Spleen (tissue), 11 donors: ENCODE data around the gene CYP2J2. TPM values are rescaled to one million over a fixed set of nuclear protein-coding genes. Genes with fewer than 3 reads are reported as not detected.
"Not testable (repeated sequence)": the region's sequence is repeated elsewhere in the genome, so short reads cannot be mapped to it uniquely, and the experiment has no call there.

Experiments
- DNase-seq: peaks from one replicate; pipeline ENCODE4 v3.0.0-alpha.2; 2020
- H3K27ac ChIP-seq, 8 donors: fragments of 200-600 bp; sonication (generic) in 7 of 8; 1 replicate in 4 of 8; 2 replicates in 4 of 8; pipeline versions ENCODE4 v1.5.0 to v1.8.0; 2016 to 2021; ENCODE audit warnings: inconsistent platforms in 4 of 8, mild to moderate bottlenecking in 4 of 8, moderate library complexity in 1 of 8
- H3K27me3 ChIP-seq, 7 donors: fragments of 200-600 bp; sonication (generic) in 6 of 7; replicated peaks in 1 of 7; 1 replicate in 4 of 7; 2 replicates in 3 of 7; pipeline versions ENCODE4 v1.5.0 to v1.8.0; 2016 to 2021; ENCODE audit warnings: inconsistent platforms in 3 of 7, mild to moderate bottlenecking in 1 of 7
- H3K36me3 ChIP-seq, 6 donors: fragments of 200-600 bp; sonication (generic) in 5 of 6; 1 replicate in 4 of 6; 2 replicates in 2 of 6; pipeline versions ENCODE4 v1.5.0 to v1.8.0; 2016 to 2021; ENCODE audit warnings: inconsistent platforms in 2 of 6
- H3K4me1 ChIP-seq, 6 donors: fragments of 200-600 bp; sonication (generic) in 5 of 6; 1 replicate in 3 of 6; 2 replicates in 3 of 6; pipeline versions ENCODE4 v1.5.0 to v1.8.0; 2016 to 2021; ENCODE audit warnings: inconsistent platforms in 3 of 6
- H3K4me3 ChIP-seq, 8 donors: fragments of 200-600 bp; sonication (generic) in 7 of 8; 1 replicate in 4 of 8; 2 replicates in 4 of 8; pipeline versions ENCODE4 v1.5.0 to v1.8.0; 2016 to 2021; ENCODE audit warnings: inconsistent platforms in 4 of 8, mild to moderate bottlenecking in 4 of 8, moderate library complexity in 2 of 8
- H3K9me3 ChIP-seq, 8 donors: fragments of 200-600 bp; sonication (generic) in 7 of 8; 1 replicate in 4 of 8; 2 replicates in 4 of 8; pipeline versions ENCODE4 v1.5.0 to v1.8.0; 2016 to 2021; ENCODE audit warnings: inconsistent platforms in 4 of 8
- CTCF ChIP-seq, 11 experiments: fragments of 200-600 bp in 7 of 11; fragments of 450-650 bp in 4 of 11; sonication (generic) in 4 of 11; IDR thresholded peaks in 8 of 11; conservative IDR thresholded peaks in 3 of 11; 1 replicate in 7 of 11; 2 replicates in 4 of 11; pipeline versions ENCODE4 v1.4.0 to v1.8.0; 2016 to 2021; ENCODE audit warnings: antibody characterized with exemption in 11 of 11, inconsistent platforms in 4 of 11, mild to moderate bottlenecking in 1 of 11
- POLR2A ChIP-seq, 3 donors: fragments of 450-650 bp; IDR thresholded peaks; one replicate each; pipeline ENCODE4 v1.5.1; 2017; ENCODE audit warnings: antibody characterized with exemption in 3 of 3, mild to moderate bottlenecking in 1 of 3
- POLR2AphosphoS5 ChIP-seq, 3 donors: sonication (generic); formaldehyde crosslinking; IDR thresholded peaks; one replicate each; pipeline ENCODE4 v1.5.1; 2017; ENCODE audit warnings: antibody characterized with exemption in 3 of 3
- WGBS, 5 donors: extraction: QIAGEN DNeasy Blood & Tissue Kit in 3 of 5; methylation state at CpG; one replicate each; pipeline versions ENCODE4 v1.1.5 to v1.1.7; 2013 to 2018; 5-methylcytosine and 5-hydroxymethylcytosine counted together
- intact Hi-C: fragments of 100-400 bp; cut with DNase I; formaldehyde crosslinking; loops from one replicate; pipeline ENCODE4 v1.15.0; 2023; ENCODE audit warnings: low total_unique reads
- polyA plus RNA-seq, 3 donors: library from polyadenylated mRNA; stranded (reverse); fragments of 200-250 nt; gene quantifications; one replicate each; pipeline ENCODE4 v1.2.1, GENCODE V29; 2013
- total RNA-seq, 7 donors: library from RNA; depleted of rRNA in 3 of 7; stranded (reverse); fragments of >200 nt in 3 of 7; fragmentation: NEBNext Ultra II Directional in 4 of 7; extraction: Animal tissue kit (Norgen Biotek cat#: 25700) in 4 of 7; gene quantifications; one replicate each; pipeline versions ENCODE4 v1.1.0 to v1.2.1, GENCODE V29; 2016 to 2021
- donor health status: healthy with polysubstance abuse.
- donor health status: DM: no; HTN: no; CAD: no; lungs with moderate emphysema.
- donor health status: DM: no; HTN: no; CAD: no.
- donor health status: Bipolar disorder and iron deficiency.
- donor health status: healthy.
- donor health status: DM: no; HTN: no; CAD: no.
- donor health status: DM: yes; HTN: yes; CAD: no.

The CYP2J2 gene
- total and polyA plus RNA-seq, 10 donors, result 0.10 to 0.85 (median 0.32) TPM; not detected in 1

GRCh38 chr1:59928996-59929395 lies 2.4 kb upstream of the CYP2J2 start:
- Histone ChIP-seq H3K4me3 (no peak overlapping the region), H3K27ac (no peak overlapping the region), H3K27me3 (peaks cover 0 to 43% (median 5%) of the 10 kb centered on the region in 7 donors), H3K36me3 (no peaks in the 10 kb centered on the region), H3K4me1 (peaks cover 0 to 13% (median 12%) of the 10 kb centered on the region in 6 donors), H3K9me3 (peaks cover 0 to 18% (median 12%) of the 10 kb centered on the region in 8 donors)
- WGBS, 5 donors, result 68 to 86% (median 79%) methylated on average over 1 of the region's 1 CpG
- intact Hi-C loops, result no loop called here
- no peak for TF ChIP-seq POLR2A (IDR thresholded peaks at IDR 0.05)
- TF ChIP-seq CTCF (IDR thresholded peaks at IDR 0.05 in 8 of 11, conservative IDR thresholded peaks at IDR 0.05 in 3 of 11), result no peak
- TF ChIP-seq POLR2AphosphoS5 (IDR thresholded peaks at IDR 0.05), result no peak
- DNase-seq, result no peak

DNA sequence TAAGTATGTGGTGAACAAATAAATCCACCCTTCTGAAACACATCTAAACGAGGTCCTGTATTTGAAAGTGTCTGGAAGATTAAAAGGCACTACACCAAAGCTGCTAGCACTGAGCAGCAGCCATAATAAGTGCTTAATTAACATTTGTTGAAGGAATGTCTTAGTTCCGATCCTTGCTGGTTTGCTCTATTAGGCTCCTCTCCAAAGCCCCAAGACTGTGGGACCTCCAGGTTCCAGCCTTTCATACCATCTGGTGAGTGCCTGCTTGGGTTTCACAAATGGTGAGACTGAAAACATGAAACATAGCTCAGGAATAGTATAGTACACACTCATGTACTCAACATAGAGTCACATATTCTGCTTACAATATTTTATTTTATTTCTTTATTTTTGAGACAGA lies 640 bp upstream of the CYP2J2 start:
- intact Hi-C loops, result no loop called here
- Histone ChIP-seq H3K27ac (no peak overlapping the region), H3K4me3 (peak overlapping the region in 3 of 8 donors; percentile 45 to 75 (median 51)), H3K4me1 (peaks cover 0 to 13% (median 12%) of the 10 kb centered on the region in 6 donors), H3K36me3 (no peaks in the 10 kb centered on the region), H3K9me3 (peaks cover 0 to 23% (median 17%) of the 10 kb centered on the region in 8 donors), H3K27me3 (peaks cover 0 to 43% (median 5%) of the 10 kb centered on the region in 7 donors)
- 42 to 53% (median 46%) methylated on average over 2 of the region's 2 CpGs for WGBS, 5 donors
- no peak for DNase-seq
- TF ChIP-seq POLR2AphosphoS5 (IDR thresholded peaks at IDR 0.05) (no peak), POLR2A (IDR thresholded peaks at IDR 0.05) (no peak), CTCF (IDR thresholded peaks at IDR 0.05 in 8 of 11, conservative IDR thresholded peaks at IDR 0.05 in 3 of 11) (no peak)

- Histone ChIP-seq H3K4me3 (no peak overlapping the region), H3K27me3 (peaks cover 0 to 32% (median 5%) of the 10 kb centered on the region in 7 donors), H3K9me3 (peaks cover 0 to 23% (median 17%) of the 10 kb centered on the region in 8 donors), H3K4me1 (peaks cover 0 to 13% (median 12%) of the 10 kb centered on the region in 6 donors), H3K36me3 (no peaks in the 10 kb centered on the region), H3K27ac (no peak overlapping the region)
- intact Hi-C loops, result no loop called here
- no peak for DNase-seq
- TF ChIP-seq CTCF (IDR thresholded peaks at IDR 0.05 in 8 of 11, conservative IDR thresholded peaks at IDR 0.05 in 3 of 11) (no peak), POLR2A (IDR thresholded peaks at IDR 0.05) (no peak), POLR2AphosphoS5 (IDR thresholded peaks at IDR 0.05) (no peak)
These were observed 1.9 kb downstream of the CYP2J2 start for GRCh38 chr1:59924653-59925052.

- H3K27me3 ChIP-seq, H3K4me3 ChIP-seq, DNase-seq, H3K36me3 ChIP-seq, H3K27ac ChIP-seq, intact Hi-C loops, H3K4me1 ChIP-seq: not testable (repeated sequence)
- WGBS, 5 donors, result 85 to 92% (median 88%) methylated on average over 6 of the region's 6 CpGs
- peaks cover 0 to 23% (median 17%) of the 10 kb centered on the region in 8 donors for H3K9me3 ChIP-seq
These were observed 5.2 kb downstream of the CYP2J2 start for GRCh38 chr1:59921258-59921899.
